BLaER1 (cell line): ENCODE results near the gene WIPF1.

Source experiments
- H3K27ac ChIP-seq: shearing (Covaris generic); formaldehyde crosslinking; 2 replicates; pipeline ENCODE4 v1.8.1; 2022
- H3K27me3 ChIP-seq: shearing (Covaris generic); formaldehyde crosslinking; 2 replicates; pipeline ENCODE4 v1.8.1; 2022
- H3K36me3 ChIP-seq: shearing (Covaris generic); formaldehyde crosslinking; 2 replicates; pipeline ENCODE4 v1.8.1; 2022
- H3K4me1 ChIP-seq: shearing (Covaris generic); formaldehyde crosslinking; 2 replicates; pipeline ENCODE4 v1.8.1; 2022
- H3K4me2 ChIP-seq: shearing (Covaris generic); formaldehyde crosslinking; 2 replicates; pipeline ENCODE4 v1.8.1; 2022
- H3K4me3 ChIP-seq: shearing (Covaris generic); formaldehyde crosslinking; 2 replicates; pipeline ENCODE4 v1.8.1; 2022
- H3K9ac ChIP-seq: shearing (Covaris generic); formaldehyde crosslinking; 2 replicates; pipeline ENCODE4 v1.8.1; 2022
- H3K9me3 ChIP-seq: shearing (Covaris generic); formaldehyde crosslinking; 2 replicates; pipeline ENCODE4 v1.8.1; 2022
- H4K20me1 ChIP-seq: shearing (Covaris generic); formaldehyde crosslinking; 2 replicates; pipeline ENCODE4 v1.8.1; 2022
- Cebpa-rat ChIP-seq: shearing (Covaris generic); IDR thresholded peaks from 2 replicates; pipeline ENCODE4 v1.8.1; 2022

WIPF1 gene

GRCh38 chr2:174600349-174600748 lies 2.7 kb upstream of the WIPF1 start:
- peaks cover 37% of the 10 kb centered on the region for H3K4me1 ChIP-seq
- no peak for TF ChIP-seq Cebpa-rat
- no peak overlapping the region for H3K9ac ChIP-seq
- H3K4me2 ChIP-seq = peak overlapping the region; percentile 81
- H3K36me3 ChIP-seq = peaks cover 5% of the 10 kb centered on the region
- no peaks in the 10 kb centered on the region for H4K20me1 ChIP-seq
- peaks cover 22% of the 10 kb centered on the region for H3K9me3 ChIP-seq
- H3K4me3 ChIP-seq = peak overlapping the region; percentile 51
- peak overlapping the region; percentile 96 for H3K27ac ChIP-seq
- no peaks in the 10 kb centered on the region for H3K27me3 ChIP-seq

- peak overlapping the region; percentile 51 for H3K4me3 ChIP-seq
- H3K36me3 ChIP-seq = peaks cover 5% of the 10 kb centered on the region
- H3K9ac ChIP-seq = peak overlapping the region; percentile 47
- H4K20me1 ChIP-seq = no peaks in the 10 kb centered on the region
- peak overlapping the region; percentile 96 for H3K27ac ChIP-seq
- peak overlapping the region; percentile 81 for H3K4me2 ChIP-seq
- H3K27me3 ChIP-seq = no peaks in the 10 kb centered on the region
- peaks cover 22% of the 10 kb centered on the region for H3K9me3 ChIP-seq
- peaks cover 37% of the 10 kb centered on the region for H3K4me1 ChIP-seq
- TF ChIP-seq Cebpa-rat = no peak
These were observed 1.8 kb upstream of the WIPF1 start for GRCh38 chr2:174599310-174599921.

- no peak for TF ChIP-seq Cebpa-rat
- peak overlapping the region; percentile 81 for H3K4me2 ChIP-seq
- H3K27ac ChIP-seq = peak overlapping the region; percentile 96
These were observed 627 bp downstream of the WIPF1 start for GRCh38 chr2:174597009-174597344.

GRCh38 chr2:174595891-174596397 lies 1.7 kb downstream of the WIPF1 start:
- Histone ChIP-seq H3K27ac (peak overlapping the region; percentile 96), H3K36me3 (peaks cover 10% of the 10 kb centered on the region), H3K4me2 (peak overlapping the region; percentile 81), H3K9me3 (peaks cover 17% of the 10 kb centered on the region; the same call in 1 of the 2 replicates), H3K4me3 (peak overlapping the region; percentile 69), H3K9ac (peak overlapping the region; percentile 94), H4K20me1 (no peaks in the 10 kb centered on the region), H3K27me3 (no peaks in the 10 kb centered on the region), H3K4me1 (peaks cover 57% of the 10 kb centered on the region)
- TF ChIP-seq Cebpa-rat = no peak

More at GRCh38 chr2:174597009-174597344, 627 bp downstream of the WIPF1 start:
- Histone ChIP-seq H3K4me3 (peak overlapping the region; percentile 69), H3K4me1 (peaks cover 47% of the 10 kb centered on the region), H3K36me3 (peaks cover 7% of the 10 kb centered on the region), H3K27me3 (no peaks in the 10 kb centered on the region), H3K9ac (peak overlapping the region; percentile 94), H3K9me3 (peaks cover 22% of the 10 kb centered on the region), H4K20me1 (no peaks in the 10 kb centered on the region)

GRCh38 chr2:174595116-174595809 lies 2.3 kb downstream of the WIPF1 start:
- no peaks in the 10 kb centered on the region for H4K20me1 ChIP-seq
- peak overlapping the region; percentile 81 for H3K4me2 ChIP-seq
- peak overlapping the region; percentile 94 for H3K9ac ChIP-seq
- H3K9me3 ChIP-seq = peaks cover 11% of the 10 kb centered on the region; the same call in 1 of the 2 replicates
- H3K4me3 ChIP-seq = peak overlapping the region; percentile 69
- H3K4me1 ChIP-seq = peaks cover 60% of the 10 kb centered on the region
- H3K27me3 ChIP-seq = no peaks in the 10 kb centered on the region
- no peak for TF ChIP-seq Cebpa-rat
- peak overlapping the region; percentile 96 for H3K27ac ChIP-seq
- H3K36me3 ChIP-seq = peaks cover 17% of the 10 kb centered on the region

DNA sequence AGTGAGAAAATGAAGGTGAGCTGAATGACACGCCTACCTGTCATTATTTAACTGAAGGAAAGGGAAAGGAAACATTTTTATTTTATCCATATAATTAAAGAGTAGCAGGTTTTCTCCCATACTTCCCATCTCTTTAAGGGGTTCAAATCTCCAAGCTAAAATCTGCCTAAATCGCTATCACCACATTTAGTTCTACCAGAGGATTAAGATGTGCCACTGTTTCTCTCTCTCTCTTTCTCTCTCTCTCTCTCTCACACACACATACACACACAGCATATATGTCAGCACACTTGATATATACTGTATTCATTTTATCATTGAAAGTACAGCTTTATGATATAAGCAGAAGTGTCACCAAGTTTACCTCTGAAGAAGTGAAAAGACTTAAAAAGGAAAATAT lies 3.1 kb downstream of the WIPF1 start:
- peak overlapping the region; percentile 69 for H3K4me3 ChIP-seq
- peaks cover 3% of the 10 kb centered on the region; the same call in 1 of the 2 replicates for H3K9me3 ChIP-seq
- H3K4me2 ChIP-seq = peak overlapping the region; percentile 81
- no peaks in the 10 kb centered on the region for H3K27me3 ChIP-seq
- H3K27ac ChIP-seq = peak overlapping the region; percentile 96
- no peak for TF ChIP-seq Cebpa-rat
- H3K36me3 ChIP-seq = peaks cover 21% of the 10 kb centered on the region
- peaks cover 60% of the 10 kb centered on the region for H3K4me1 ChIP-seq
- peak overlapping the region; percentile 94 for H3K9ac ChIP-seq
- H4K20me1 ChIP-seq = no peaks in the 10 kb centered on the region; the same call in 1 of the 2 replicates

DNA sequence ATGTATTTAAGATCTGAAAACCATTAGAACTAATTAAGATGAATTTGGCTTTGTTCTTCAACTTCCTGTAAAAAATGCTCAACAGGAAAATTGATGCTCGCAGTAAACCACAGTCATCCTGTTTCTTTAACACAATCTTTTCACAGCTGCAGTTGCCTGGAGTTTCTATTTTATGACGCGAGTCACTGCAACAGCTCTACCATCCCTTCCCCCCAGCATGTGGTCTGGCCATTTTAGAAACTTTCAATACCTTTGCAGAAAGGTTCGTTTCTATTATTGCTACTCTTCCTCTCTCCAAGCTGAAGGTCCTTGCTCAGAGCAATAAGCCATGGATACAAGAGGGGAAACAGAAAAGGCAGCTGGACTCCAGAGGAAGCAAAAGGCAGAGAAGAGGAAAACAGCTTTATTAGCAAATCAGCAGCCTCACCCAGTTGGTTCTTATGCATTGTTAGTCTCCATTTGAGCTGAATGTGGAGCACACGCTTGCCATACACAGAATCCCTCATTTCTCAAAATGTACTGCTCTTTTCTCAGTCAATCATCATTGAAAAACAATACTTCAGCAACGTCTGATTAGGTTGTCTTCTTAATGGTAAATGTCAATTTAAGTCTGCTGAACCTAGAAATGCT lies 3.9 kb downstream of the WIPF1 start:
- H3K4me1 ChIP-seq = peaks cover 60% of the 10 kb centered on the region
- peak overlapping the region; percentile 96 for H3K27ac ChIP-seq
- H3K9me3 ChIP-seq = no peaks in the 10 kb centered on the region
- peak overlapping the region; percentile 69 for H3K4me3 ChIP-seq
- no peak for TF ChIP-seq Cebpa-rat
- no peaks in the 10 kb centered on the region for H3K27me3 ChIP-seq
- H3K36me3 ChIP-seq = peaks cover 27% of the 10 kb centered on the region
- peak overlapping the region; percentile 94 for H3K9ac ChIP-seq
- H3K4me2 ChIP-seq = peak overlapping the region; percentile 81
- peaks cover 7% of the 10 kb centered on the region; the same call in 1 of the 2 replicates for H4K20me1 ChIP-seq

GRCh38 chr2:174593041-174593440 lies 4.6 kb downstream of the WIPF1 start:
- no peak for TF ChIP-seq Cebpa-rat
- Histone ChIP-seq H3K4me3 (peak overlapping the region; percentile 69), H4K20me1 (peaks cover 14% of the 10 kb centered on the region; the same call in 1 of the 2 replicates), H3K4me2 (peak overlapping the region; percentile 81), H3K36me3 (peaks cover 34% of the 10 kb centered on the region), H3K9me3 (no peaks in the 10 kb centered on the region), H3K27ac (peak overlapping the region; percentile 96), H3K4me1 (peaks cover 60% of the 10 kb centered on the region), H3K9ac (peak overlapping the region; percentile 94), H3K27me3 (no peaks in the 10 kb centered on the region)

DNA sequence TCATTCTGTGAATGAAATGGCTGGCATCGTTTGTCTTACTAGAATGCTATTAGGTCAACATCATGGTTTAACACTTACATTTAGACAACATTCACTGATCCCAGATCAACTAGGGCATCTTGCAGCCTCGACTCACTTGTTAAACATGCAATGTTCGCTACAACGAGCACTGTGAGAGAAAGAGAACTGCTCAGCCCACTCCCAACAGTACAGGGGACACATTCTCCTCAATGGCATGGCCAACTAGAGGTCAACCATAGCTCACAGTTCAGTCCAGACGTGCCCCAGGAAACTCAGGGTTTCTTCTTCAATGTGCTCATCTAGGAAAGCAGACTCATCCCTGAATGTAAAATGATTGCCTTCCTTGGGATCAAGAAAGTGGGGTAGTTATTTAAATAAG lies 5.9 kb downstream of the WIPF1 start:
- H4K20me1 ChIP-seq = peaks cover 27% of the 10 kb centered on the region; the same call in 1 of the 2 replicates
- TF ChIP-seq Cebpa-rat = no peak
- no peak overlapping the region for H3K9ac ChIP-seq
- H3K9me3 ChIP-seq = no peaks in the 10 kb centered on the region
- peaks cover 68% of the 10 kb centered on the region for H3K4me1 ChIP-seq
- H3K27me3 ChIP-seq = no peaks in the 10 kb centered on the region
- H3K4me2 ChIP-seq = peak overlapping the region; percentile 81
- peak overlapping the region; percentile 96 for H3K27ac ChIP-seq
- no peak overlapping the region for H3K4me3 ChIP-seq
- H3K36me3 ChIP-seq = peaks cover 47% of the 10 kb centered on the region
